Left renal pelvis (tissue), 4 donors: ENCODE data around the gene COL25A1. TPM values are rescaled to one million over a fixed set of nuclear protein-coding genes. Genes with fewer than 3 reads are reported as not detected.

Experiments used
- DNase-seq, 4 donors: peaks; one replicate each; pipeline ENCODE4 v3.0.0-alpha.2; 2013; ENCODE audit warnings: low read depth in 4 of 4, low spot score in 3 of 4
- polyA plus RNA-seq, 4 donors: library from polyadenylated mRNA; unstranded; fragments of 120-200 nt; gene quantifications; one replicate each; pipeline ENCODE4 v1.2.1, GENCODE V29; 2013; ENCODE audit not compliant: insufficient read length in 4 of 4

Gene COL25A1
- polyA plus RNA-seq, 4 donors: 12.5 to 28.5 (median 17.1) TPM

- no peak for DNase-seq
Observed at GRCh38 chr4:108980455-108981239, 321.8 kb downstream of the COL25A1 start.

GRCh38 chr4:108979759-108980158, 322.7 kb downstream of the COL25A1 start:
- DNase-seq: no peak

GRCh38 chr4:108978066-108978465, 324.4 kb downstream of the COL25A1 start:
- DNase-seq: no peak

- DNase-seq: no peak
Observed at GRCh38 chr4:108972613-108973283, 329.7 kb downstream of the COL25A1 start.

- no peak for DNase-seq
Observed at GRCh38 chr4:108971473-108971872, 331.0 kb downstream of the COL25A1 start.

GRCh38 chr4:108965472-108966076, 336.9 kb downstream of the COL25A1 start:
- peak in 2 of 4 donors; percentile 52 to 57 for DNase-seq

GRCh38 chr4:108965016-108965415, 337.4 kb downstream of the COL25A1 start:
- DNase-seq: peak; percentile 41 to 53 (median 52)

GRCh38 chr4:108963910-108964309, 338.5 kb downstream of the COL25A1 start:
- no peak for DNase-seq

GRCh38 chr4:108959491-108959890, 343.0 kb downstream of the COL25A1 start:
- DNase-seq: no peak

GRCh38 chr4:108954880-108955279, 347.6 kb downstream of the COL25A1 start:
- DNase-seq: no peak

GRCh38 chr4:108953941-108954340, 348.5 kb downstream of the COL25A1 start:
- DNase-seq: no peak

GRCh38 chr4:108950158-108950915, 352.1 kb downstream of the COL25A1 start:
- no peak for DNase-seq

- no peak for DNase-seq
Observed at GRCh38 chr4:108947526-108947925, 354.9 kb downstream of the COL25A1 start.

GRCh38 chr4:108946237-108946636, 356.2 kb downstream of the COL25A1 start:
- no peak for DNase-seq

GRCh38 chr4:108943976-108944591, 358.4 kb downstream of the COL25A1 start:
- DNase-seq: no peak

GRCh38 chr4:108943371-108943770, 359.1 kb downstream of the COL25A1 start:
- no peak for DNase-seq

- DNase-seq: no peak
Observed at GRCh38 chr4:108941904-108942430, 360.5 kb downstream of the COL25A1 start.

- no peak for DNase-seq
Observed at GRCh38 chr4:108940634-108941033, 361.8 kb downstream of the COL25A1 start.

- DNase-seq: no peak
Observed at GRCh38 chr4:108940149-108940548, 362.3 kb downstream of the COL25A1 start.

- DNase-seq: no peak
Observed at GRCh38 chr4:108937066-108937465, 365.4 kb downstream of the COL25A1 start.
